HG02981 (cell line): ENCODE results near the gene RAD51C.
"Not testable (repeated sequence)": the region's sequence is repeated elsewhere in the genome, so short reads cannot be mapped to it uniquely, and the experiment has no call there.

ENCODE experiments used
- ATAC-seq: cut with Tn5 transposase; IDR thresholded peaks from one replicate; pipeline ENCODE4 v1.9.1; 2021; ENCODE audit warnings: mild to moderate bottlenecking, moderate library complexity; ENCODE audit not compliant: unreplicated experiment

Gene RAD51C

GRCh38 chr17:58692239-58693055 lies at the start of gene RAD51C:
TSS of gene RAD51C (plus strand) at chr17:58692602. CDS start at chr17:58692644, 42 bp downstream.
- ATAC-seq, result peak; percentile 96

GRCh38 chr17:58643147-58643546 lies 49.3 kb upstream of the RAD51C start:
- no peak for ATAC-seq

- ATAC-seq, result no peak
Measured at GRCh38 chr17:58648236-58648635, 44.2 kb upstream of the RAD51C start.

- not testable (repeated sequence) for ATAC-seq
Measured at GRCh38 chr17:58657962-58658803, 34.2 kb upstream of the RAD51C start.

DNA sequence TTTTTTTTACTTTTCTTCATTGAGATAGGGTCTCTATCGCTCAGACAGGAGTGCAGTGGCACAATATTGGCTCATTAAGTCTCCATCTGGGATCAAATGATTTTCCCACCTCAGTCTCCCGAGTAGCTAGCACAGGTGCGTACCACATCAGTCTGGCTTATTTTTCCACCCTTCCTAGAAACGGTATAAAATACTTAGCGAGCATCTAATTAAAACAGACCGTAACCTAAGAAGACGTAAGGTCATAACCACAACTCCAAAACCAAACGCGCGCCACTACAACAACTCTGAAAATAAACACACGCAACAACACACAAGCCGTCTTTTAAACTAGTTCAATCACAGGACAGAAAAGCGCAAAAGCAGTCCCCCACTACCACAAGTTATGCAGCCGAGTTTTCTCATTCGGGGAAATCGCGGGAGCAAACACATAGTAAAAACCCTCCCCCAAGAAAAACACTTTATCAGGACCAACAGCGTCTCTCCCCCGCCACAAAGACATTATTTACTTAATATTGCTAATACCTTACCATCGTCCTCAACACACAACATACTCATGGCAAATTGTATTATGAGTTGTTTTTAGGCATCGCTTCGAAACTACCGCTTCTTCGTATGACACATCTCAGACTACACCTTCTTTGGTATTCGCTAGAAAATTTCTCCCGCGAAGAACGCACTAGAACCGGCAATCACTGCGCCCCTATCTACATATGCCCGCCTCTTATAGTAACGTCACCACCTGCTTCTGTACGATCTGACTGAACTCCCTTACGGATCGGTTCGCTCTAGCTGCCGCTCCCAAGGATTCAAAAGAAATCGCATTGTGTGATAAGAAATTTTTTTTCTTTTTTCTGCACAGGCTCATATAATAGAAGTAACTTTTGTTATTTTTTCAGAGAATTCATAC lies 33.3 kb upstream of the RAD51C start:
- peak; percentile 59 for ATAC-seq

DNA sequence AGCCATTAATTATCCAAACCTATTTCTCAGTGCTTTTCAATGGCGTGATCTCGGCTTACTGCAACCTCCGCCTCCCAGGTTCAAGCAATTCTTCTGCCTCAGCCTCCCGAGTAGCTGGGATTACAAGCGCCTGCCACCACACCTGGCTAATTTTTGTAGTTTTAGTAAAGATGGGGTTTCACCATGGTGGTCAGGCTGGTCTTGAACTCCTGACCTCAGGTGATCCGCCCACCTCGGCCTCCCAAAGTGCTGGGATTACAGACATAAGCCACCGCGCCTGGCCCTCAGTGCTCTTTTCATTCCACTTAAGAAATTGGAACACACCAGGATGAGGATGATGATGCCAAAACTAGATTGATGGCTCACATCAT lies 32.7 kb upstream of the RAD51C start:
- not testable (repeated sequence) for ATAC-seq

- no peak for ATAC-seq
Measured at GRCh38 chr17:58660621-58661020, 31.8 kb upstream of the RAD51C start.

- no peak for ATAC-seq
Measured at GRCh38 chr17:58661499-58661898, 30.9 kb upstream of the RAD51C start.

GRCh38 chr17:58664302-58664701 lies 28.1 kb upstream of the RAD51C start:
- no peak for ATAC-seq

DNA sequence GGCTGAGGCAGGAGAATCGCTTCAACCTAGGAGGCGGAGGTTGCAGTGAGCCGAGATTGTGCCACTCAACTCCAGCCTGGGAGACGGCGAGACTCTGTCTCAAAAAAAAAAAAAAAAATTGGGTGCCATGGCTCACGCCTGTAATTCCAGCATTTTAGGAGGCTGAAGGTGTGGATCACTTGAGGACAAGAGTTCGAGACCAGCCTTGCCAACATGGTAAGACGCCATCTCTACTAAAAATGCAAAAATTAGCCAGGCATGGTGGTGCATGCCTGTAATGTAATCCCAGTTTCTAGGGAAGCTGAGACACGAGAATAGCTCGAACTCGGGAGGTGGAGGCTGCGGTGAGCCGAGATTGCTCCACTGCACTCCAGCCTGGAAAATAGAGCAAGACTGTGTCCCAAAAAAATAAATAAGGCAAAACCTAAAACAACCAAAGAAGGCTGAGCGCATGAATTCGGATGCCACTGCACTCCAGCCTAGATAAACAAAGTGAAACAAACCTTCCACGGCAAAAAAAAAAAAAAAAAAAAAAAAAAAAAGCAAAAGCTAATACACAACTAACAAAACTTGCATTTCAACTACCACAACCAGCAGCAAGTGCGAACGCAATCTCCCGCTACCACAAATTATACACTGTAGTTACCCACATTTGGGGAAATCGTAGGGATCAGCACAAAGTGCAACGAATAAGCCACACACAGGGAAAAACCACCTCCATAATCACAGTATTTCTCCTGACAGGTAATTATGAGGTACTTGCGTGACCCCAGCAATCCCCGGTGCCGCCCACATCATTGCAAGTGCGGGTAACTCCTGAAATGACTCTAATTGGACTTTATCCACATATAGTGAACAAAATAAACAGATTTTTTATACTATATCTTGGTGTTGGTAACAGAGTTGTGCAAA lies 26.2 kb upstream of the RAD51C start:
- ATAC-seq, result no peak

DNA sequence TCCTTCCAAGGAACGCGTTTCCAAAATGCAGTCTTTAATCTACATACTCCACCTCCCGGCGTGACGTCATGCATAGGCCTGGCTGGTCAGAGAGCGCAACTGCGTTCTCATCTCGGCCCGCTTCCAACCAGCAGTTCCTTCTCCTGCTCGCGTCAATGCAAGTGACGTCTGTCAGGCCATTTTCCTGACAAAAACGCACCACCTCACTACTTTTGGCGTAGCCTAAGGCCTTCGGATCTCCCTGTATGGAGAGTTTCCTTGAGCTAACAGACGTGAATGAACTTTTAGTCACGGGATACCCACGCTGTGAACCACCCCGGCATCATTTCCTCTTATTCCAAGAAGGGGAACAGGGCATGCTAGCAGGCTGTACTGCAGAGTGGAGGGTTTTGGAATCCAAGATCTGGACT lies 25.5 kb upstream of the RAD51C start:
- ATAC-seq, result no peak

- ATAC-seq, result no peak
Measured at GRCh38 chr17:58667934-58668597, 24.3 kb upstream of the RAD51C start.

DNA sequence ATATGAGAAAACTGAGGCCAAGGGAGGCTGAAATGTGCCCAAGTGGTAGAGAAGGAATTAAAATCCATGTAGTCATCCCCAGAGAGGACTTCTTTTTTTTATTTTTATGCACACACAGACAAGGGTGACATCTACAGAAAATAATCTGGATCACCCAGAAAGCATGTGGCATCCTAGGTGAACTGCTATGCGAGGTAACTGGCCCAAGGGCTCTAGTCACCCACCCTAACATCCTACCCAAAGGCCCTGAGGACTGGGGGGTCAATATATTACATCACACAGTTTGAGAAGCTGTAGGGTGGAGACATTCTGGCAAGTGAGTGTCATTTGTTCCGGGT lies 23.8 kb upstream of the RAD51C start:
- ATAC-seq, result no peak

DNA sequence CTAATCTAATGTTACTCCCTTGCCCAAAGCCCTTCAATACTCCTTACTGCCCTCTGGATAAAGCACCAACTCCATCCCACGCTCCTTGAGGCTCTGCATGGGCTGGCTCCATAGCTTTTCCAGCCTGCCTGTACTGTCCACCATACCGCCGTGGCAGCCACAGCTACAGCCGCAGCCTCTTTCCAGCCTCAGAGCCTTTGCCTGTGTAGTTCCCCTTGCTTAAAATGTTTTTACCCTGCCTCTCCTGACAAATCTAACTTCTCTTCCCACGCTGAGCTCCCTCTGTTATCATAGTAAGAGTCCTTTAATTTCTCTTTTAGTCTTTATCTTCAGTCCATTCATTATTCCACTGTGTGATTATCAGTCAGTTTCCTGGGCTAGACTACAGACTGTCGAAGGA lies 22.5 kb upstream of the RAD51C start:
- no peak for ATAC-seq

DNA sequence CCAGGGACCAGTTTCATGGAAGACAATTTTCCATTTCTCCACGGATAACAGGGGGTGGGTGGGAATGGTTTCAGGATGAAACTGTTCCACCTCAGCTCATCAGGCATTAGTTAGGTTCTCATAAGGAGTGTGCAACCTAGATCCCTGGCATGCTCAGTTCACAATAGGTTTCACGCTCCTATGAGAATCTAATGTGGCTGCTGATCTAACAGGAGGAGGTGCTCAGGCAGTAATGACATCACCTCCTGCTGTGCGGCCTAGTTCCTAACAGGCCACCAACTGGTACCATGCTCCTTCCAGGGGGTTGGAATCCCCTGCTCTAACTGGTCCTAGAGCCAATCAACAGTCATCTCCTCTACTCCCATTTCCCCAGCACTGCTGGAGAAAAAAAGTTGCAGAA lies 20.4 kb upstream of the RAD51C start:
- ATAC-seq, result no peak

- ATAC-seq, result no peak
Measured at GRCh38 chr17:58677194-58677880, 15.1 kb upstream of the RAD51C start.

- ATAC-seq, result not testable (repeated sequence)
Measured at GRCh38 chr17:58678287-58678686, 14.1 kb upstream of the RAD51C start.

DNA sequence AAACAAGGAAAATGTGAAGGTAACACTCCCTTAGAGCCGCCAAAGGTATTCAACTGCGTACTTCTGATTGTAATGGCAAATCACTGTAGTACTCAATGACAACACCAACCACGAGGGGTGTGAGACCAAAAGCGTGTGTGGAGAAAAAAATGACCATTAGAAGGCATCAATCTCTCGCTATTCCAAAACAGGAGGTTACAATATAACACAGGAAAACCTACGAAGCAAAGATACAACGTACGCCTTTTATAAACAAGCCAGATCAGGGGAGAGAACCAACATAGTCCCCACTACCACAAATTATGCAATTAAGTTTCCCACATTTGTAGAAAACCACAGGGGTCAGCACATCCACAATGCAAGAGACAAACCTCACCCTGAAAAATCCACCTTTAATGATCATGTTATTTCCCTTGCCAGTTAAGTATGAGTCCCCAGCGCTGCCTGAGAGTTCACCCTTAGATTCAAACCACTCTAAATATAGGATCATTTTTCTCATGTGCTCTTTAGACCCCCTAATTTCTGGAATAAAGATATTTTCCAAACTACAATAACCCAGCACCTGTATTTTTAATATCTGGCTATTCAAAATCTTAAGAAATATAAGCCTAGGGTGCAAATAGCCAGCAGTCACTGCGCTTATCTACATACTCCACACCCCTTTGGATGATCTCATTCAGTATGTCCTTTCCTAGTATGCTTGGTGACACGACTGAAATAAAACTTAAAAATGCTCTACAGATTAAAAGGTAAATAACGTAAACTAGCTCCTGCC lies 13.0 kb upstream of the RAD51C start:
- ATAC-seq, result no peak
